NCI-H510A (cell line): ENCODE results near the gene SRSF5.
"Not testable (repeated sequence)": the region's sequence is repeated elsewhere in the genome, so short reads cannot be mapped to it uniquely, and the experiment has no call there.

Source experiments
- DNase-seq: peaks from one replicate; lab custom pipeline; 2025; lab: John Stamatoyannopoulos, UW

SRSF5 gene

DNA sequence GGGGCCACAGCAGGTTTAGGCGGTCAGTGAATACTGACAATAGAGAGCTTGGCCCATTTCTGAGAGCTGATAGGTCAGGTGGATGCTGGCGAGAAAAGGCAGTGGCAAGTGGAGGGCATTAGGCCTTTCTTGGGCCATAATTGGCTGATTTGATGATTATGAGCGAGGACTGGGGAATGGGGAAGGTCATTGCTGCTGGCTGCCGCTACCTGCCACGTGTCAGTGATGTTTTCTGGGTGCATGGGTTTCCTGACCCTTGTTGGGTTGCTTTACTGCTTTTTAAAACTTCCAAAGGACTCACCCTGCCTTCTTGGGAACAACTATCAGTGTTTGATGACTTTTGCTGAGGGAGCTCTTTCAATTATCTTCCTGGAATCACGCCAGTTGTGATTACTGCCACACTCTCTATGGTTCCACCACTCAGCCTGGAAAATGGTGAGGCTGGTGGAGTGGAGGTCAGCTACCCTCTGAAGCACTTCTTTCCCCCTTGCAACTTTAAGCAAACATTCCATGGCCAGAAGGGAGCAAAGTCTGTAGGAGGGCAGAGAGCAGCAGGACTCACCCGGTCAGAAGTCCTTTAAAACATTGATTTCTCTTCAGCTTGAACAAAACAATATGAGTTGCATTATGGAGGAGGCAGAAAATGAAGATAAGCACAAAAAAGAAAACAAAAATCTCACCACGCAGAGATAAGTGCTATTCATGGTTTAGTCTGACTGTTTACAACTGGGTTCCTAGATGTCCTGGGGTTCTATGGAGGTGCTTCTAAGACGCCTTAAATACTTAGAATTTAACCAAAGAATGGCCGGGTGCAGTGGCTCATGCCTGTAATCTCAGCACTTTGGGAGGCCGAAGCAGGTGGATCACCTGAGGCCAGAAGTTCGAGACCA is 42.2 kb downstream of the SRSF5 start:
- DNase-seq = no peak

DNA sequence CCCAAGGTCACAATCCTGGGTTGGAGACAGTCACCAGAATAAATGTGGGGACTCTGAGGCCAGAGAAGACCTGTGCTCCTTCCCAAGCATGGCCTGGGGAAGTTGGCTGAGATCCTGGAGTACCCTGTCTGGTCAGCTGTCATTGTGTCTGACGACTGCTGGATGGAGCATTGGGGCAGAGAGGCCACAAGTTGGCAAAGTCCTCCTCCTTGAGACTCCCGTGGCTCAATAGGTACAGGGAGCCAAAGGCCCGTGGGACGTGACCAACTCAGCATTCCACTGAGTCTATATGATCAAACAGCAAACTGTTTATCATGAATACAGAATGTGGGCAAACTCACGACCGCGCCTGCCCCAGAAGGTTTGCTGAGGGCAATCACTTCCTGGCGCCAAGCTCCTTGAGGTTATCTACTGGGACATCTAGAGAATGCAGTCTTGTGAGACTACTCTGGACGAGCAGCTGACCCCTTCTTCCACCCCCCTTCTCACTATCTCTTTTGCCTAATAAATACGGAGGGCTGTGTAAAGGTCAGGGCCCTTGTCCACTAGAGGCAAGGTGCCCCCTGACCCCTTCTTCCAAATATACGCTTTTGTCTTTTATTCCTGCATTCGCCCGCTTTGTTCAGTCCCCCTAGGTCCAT is 44.4 kb downstream of the SRSF5 start:
- DNase-seq = no peak

DNA sequence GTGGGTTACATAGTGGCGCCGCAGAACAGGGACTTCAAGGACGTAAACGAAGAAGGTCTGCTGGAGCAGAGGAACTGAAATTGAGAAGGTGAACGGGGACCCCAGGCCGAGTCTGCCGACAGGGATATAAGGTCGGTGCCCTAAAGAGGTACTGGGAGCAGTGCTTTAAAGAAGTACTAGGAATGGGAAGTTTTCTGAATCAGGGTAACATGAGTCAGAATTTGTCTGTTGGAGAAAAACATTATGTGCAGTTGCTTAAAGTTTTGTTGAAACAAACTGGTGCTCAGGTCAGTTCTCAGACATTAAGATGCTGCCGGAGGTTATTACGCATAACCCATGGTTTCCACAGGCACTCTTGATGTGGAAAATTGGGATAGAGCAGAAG is 44.9 kb downstream of the SRSF5 start:
- DNase-seq = no peak

DNA sequence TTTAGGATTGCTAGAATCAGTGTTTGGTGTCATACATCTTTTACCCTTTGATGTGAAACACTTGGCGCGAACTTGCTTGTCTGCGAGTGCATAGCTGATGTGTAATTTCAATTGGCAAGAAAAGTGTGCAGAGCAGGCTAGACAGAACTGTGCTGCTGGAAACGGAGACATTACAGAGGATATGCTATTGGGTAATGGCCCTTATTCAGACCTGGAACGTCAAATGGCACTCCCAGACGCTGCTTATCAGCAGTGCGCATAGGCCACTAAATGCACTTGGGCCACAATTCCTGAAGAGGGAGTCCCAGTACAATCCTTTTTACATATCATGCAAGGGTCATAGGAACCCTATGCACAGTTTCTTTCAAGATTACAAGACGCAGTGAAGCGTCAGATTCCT is 45.8 kb downstream of the SRSF5 start:
- DNase-seq = no peak

DNA sequence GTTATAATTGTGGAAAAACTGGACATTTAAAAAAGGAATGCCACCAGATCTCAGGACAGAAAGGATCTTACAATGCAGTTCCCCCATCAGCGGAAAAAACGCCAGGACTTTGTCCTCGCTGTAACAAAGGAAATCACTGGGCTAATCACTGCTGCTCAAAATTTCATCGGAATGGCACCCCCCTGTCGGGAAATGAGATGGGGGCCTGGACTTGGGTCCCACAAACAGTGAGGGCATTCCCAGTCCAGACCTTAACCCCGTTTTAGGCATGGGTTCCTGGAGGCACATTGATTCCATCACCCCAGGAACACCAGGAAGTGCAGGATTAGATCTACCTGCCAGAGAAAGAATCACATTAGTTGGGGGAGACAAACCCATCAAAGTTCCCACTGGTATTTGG is 46.4 kb downstream of the SRSF5 start:
- DNase-seq = not testable (repeated sequence)

DNA sequence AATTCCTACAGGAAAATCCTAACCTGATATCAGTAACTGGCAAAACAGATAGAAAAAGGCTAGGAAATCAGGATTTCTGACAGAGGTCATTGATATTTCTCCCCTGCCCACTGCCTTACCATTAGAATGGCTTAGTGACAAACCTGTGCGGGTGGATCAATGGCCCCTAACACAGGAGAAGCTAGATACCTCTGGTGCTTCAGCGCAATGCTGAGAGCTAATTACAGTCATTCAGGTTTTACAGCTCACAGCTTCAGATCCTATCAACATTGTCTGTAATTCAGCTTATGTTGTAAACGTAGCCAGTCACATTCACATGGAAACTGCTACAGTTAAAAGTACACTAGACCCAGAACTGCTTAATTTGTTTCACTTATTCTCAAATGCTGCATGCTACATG is 47.5 kb downstream of the SRSF5 start:
- DNase-seq = no peak

DNA sequence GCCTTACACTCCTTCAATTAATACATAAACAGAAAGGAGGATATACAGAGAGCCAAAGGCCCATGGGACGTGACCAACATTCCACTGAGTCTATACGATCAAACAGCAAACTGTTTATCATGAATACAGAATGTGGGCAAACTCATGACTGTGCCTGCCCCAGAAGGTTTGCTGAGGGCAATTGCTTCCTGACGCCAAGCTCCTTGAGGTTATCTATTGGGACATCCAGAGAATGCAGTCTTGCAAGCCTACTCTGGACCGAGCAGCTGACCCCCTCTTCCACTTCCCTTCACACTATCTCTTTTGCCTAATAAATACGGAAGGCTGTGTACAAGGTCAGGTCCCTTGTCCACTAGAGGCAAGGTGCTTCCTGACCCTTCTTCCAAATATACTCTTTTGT is 48.6 kb downstream of the SRSF5 start:
- DNase-seq = no peak

DNA sequence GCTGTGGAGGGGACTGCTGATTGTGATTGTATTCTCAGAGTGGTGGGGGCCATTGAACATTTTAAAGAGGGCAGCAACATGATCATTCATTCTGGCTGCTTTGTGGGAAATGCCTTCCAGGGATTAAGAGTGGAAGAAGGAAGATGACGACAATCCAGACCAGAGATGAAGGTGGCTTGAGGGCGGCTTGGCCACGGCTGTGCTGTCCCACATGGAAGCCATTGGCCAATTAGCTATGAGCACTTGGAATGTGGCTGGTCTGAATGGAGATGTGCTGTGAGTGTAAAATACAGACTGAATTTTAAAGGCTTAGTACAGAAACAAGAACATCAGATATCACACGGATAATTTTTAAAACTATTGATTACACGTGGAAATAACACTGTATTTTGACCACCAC is 49.3 kb downstream of the SRSF5 start:
- DNase-seq = no peak

DNA sequence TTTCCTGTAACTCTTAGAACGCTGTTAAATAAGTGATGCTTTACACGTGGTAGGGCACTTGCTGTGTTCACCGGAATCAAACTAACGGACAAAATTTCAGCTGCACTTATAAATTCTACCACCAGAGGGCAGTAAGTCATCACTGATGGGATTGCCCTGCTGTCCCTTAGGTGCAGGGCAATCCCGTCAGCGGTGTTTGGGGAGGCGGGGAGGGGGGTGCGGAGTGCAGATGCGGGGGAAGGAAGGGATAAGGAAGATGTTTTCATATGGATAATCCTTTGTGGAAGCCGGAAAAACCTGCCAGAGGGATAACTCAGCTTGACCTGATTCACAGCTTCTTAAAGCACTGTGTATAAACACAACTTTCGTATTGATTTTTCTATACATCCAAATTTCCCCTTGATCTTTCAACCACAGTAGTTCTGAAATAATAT is 51.8 kb downstream of the SRSF5 start:
- peak; percentile 40 for DNase-seq

DNA sequence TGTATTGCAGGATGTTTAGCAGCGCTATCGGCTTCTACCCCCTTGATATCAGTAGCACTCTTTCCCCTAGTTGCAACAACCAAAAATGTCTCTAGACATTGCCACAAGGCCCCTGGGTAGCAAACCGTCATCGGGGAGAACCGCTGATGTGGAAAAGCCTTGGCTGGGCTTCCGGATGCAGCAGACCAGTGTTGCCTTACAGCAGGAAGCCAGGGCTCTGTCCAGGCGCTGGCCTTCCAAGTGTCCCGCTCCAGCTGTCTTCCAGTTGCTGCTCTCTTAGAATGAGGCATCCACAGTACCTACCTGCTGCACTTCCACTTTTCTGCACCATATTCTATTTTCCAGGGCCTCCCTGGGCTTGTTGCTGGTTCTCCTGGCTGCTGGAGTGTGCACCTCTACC is 52.7 kb downstream of the SRSF5 start:
- no peak for DNase-seq

DNA sequence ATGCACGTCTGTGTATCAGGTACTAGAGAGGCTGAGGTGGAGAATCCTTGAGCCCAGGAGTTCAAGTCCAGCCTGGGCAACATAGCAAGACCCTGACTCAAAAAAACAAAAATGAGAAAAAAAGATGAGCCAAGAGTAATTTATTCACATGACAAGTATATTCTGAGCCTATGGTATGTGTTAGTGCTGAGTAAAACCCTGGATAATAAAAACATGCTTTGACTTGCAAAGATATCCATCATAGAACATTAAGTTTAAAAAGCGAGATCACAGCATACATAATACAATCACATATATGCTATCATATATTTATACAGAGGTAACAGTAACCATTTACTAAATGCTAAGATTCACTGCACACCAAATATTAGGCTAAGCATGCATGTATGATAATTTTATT is 54.0 kb downstream of the SRSF5 start:
- no peak for DNase-seq
